NCI-H2171 (cell line): ENCODE results near the gene MAGIX.
A peak's percentile ranks its signal among the peaks of the same experiment; 100 is the strongest.

ENCODE experiments used
- DNase-seq: peaks from one replicate; lab custom pipeline; 2025; lab: John Stamatoyannopoulos, UW

Gene MAGIX

DNA sequence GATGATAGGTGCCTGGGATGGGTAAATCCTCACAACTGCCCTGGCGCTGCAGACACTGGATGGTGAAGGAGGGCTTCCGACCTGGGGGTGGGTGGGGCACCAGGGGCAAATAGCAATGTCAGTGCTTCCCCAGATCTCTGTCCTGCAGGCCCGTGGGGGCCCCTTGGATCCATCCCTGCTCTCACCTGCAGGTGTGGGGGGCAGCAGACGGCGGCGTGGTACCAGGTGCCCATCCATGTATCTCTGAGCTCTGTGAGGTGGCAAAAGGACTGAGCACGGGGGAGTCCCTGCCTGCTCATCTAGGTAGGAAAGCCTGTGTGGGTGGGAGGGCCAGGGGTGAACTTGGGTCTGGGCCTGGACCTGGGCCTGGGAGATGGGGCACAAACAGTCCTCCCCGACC, 44.0 kb downstream of the MAGIX start:
- DNase-seq = no peak

DNA sequence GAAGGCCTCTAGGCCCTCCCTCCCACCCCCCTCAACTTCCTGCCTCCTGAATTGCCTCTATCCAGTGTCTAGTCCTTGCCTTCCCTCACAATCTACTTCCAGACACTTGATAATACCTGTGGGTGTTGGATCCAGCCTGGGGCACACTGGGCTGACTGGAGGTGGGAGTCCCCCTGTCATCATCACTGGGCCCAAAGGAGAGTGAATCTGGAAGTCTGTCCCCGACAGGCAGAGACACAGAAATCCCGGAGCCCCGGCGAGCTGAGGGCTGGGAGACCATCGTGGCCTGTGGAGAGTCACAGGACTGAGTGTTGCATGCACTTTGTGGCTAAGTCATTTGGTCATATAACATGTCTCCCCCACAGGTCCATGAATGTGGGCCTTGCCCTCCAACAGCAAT, 45.8 kb downstream of the MAGIX start:
- no peak for DNase-seq

GRCh38 chrX:49209434-49210251, 47.1 kb downstream of the MAGIX start:
- DNase-seq = peak; percentile 50

DNA sequence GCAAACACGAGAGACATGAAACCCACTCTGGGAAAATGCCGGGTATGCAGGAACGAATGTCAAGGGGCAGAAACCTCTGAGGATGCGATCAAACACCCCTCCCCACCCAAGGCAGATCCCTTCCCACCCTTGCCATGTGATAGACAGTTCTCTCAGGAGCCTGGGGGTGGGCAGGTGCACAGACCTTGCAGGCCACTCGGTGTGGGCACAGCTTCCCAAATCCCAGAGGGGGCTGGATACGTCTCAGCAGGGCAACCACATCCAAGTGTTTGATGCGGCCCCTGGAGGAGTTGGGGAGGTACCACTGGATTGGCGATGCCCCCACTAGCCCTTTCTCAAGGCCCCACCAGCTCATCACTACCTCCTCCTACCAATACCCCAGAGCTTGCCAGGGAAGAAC, 47.8 kb downstream of the MAGIX start:
- no peak for DNase-seq

GRCh38 chrX:49211074-49211473, 48.5 kb downstream of the MAGIX start:
- no peak for DNase-seq

DNA sequence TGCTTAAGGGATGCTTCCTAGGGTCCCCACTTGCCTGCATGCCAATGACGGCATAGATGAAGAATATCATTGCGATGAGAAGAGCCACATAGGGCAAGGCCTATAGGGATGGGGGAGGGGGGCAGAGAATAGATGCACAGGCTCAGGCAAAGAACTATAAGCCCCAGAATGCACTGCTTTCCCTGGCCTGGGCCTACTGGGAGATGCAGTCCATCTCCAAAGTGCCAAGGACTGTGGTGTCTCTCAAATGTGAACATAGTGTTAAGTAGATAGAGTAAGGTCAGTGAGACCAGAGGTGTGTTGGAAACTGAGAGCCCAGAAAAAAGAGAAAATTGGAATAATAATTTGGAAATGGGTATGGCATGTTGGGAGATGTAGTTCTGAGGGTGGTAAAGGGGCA, 49.7 kb downstream of the MAGIX start:
- DNase-seq = no peak

- no peak for DNase-seq
Measured at GRCh38 chrX:49212861-49213260, 50.3 kb downstream of the MAGIX start.

- DNase-seq = no peak
Measured at GRCh38 chrX:49214416-49214815, 51.9 kb downstream of the MAGIX start.

DNA sequence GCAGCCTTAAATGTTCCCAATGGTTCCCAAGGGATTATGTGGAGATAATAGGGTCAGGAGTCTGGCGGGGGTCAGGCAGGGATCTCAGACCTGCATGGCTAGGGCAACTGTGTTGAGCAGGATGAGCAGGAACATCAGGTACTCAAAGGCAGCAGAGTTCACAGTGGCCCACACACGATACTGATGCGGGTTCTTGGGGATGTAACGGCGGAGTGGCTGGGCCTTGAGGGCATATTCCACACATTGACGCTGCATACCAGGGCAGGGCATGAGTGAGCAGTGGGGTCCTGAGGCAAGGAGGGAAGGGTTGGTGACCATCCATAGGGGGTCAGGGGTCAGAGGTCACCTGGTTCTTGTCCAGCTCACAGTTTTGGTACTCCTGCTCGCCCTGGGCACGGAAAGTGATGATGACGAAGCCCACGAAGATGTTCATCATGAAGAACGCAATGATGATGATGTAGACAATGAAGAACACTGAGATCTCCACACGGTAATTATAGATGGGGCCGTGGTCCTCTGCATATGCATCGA, 52.5 kb downstream of the MAGIX start:
- DNase-seq = no peak
